ENCODE measurements around the gene AOPEP.

Gene AOPEP

DNA sequence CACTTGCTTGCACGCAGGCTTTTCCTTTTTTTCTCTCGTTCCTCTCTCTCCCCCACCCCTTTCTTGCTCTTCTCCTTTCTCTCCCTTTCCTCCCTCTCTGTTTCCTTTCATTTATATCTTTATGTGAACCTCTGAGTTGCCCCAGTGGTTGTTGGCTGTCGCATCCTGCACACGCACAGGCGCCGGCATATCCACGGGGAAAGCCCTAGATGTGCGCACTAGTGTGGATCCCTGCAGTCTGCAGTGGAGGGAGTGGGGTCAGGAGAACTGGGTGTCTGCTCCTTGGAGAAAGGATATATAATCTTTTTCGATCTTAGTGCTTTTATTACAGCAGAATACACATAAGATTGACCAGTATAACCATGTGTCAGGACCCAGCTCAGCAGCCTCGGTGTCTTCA, 367.5 kb downstream of the AOPEP start:
- no peak for DNase-seq (ENCODE audit: low read depth in 2 of 2)

- no peak for DNase-seq (ENCODE audit: low read depth in 2 of 2)
Measured at GRCh38 chr9:95095641-95096355, 369.3 kb downstream of the AOPEP start.

DNA sequence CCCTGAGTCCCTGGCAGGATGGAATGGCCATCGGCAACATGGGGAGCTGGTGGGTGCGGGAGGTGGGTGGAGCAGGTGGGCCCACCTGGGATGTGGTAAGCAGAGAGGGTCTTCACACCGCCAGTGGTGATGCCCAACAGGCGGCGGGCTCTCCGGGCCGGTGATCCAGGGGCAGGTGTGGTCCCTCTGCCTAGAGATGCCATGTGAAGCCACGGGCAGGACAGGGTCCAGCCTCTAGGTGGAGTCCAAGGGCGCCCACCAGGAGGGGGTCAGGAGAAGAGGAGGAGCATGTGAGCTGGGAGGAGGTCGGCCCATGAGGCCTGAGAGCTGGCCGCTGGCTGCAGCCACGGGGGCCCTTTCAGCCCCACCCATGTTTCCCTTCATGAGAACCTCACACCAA, 369.9 kb downstream of the AOPEP start:
- DNase-seq (ENCODE audit: low read depth in 2 of 2): no peak

DNA sequence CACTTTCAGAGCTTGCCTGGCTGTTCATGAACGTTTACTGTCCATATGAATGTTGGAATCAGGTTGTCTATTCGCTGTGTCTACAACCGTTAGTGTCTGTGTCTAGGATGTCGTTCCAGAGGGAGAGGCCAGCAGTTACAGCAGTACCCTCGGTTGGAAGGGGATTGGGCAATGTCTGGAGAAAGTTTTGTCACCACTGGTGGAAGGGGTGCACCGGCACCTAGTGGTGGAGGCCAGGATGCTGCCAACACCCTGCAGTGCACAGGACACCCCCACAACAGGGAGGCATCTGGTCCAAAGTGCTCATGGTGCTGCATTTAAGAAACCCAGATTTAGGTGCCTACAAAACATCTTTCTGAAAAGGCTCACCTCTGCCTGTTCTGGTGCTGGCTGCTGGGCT, 370.3 kb downstream of the AOPEP start:
- DNase-seq (ENCODE audit: low read depth in 2 of 2): no peak

GRCh38 chr9:95097279-95097678, 370.8 kb downstream of the AOPEP start:
- no peak for DNase-seq (ENCODE audit: low read depth in 2 of 2)

DNA sequence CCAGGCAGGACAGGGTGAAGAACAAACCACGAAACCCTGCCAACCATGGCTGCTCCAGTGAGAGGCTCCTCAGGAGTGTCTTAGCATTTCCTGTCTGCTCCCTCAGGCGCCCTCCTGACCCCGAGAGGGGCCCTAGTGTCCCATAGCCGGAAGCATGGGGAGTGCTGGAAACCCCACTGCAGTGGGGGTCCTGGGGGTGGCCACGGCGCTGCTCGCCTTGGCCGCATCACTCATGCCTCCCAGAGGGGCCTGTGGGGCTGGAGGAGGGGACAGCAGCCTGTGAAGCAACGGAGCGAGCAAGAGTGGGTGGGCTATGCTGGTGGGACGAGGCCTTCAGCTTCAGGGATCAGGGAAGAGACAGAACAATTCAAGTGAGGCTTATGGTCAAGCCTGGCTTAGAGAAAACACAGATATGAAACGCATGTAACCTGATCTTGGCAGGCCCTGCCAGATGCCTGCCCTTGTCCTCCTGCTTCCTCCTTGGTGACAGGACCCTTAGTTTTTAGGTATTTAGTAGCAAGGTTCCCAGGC, 372.0 kb downstream of the AOPEP start:
- DNase-seq (ENCODE audit: low read depth in 2 of 2): no peak

DNA sequence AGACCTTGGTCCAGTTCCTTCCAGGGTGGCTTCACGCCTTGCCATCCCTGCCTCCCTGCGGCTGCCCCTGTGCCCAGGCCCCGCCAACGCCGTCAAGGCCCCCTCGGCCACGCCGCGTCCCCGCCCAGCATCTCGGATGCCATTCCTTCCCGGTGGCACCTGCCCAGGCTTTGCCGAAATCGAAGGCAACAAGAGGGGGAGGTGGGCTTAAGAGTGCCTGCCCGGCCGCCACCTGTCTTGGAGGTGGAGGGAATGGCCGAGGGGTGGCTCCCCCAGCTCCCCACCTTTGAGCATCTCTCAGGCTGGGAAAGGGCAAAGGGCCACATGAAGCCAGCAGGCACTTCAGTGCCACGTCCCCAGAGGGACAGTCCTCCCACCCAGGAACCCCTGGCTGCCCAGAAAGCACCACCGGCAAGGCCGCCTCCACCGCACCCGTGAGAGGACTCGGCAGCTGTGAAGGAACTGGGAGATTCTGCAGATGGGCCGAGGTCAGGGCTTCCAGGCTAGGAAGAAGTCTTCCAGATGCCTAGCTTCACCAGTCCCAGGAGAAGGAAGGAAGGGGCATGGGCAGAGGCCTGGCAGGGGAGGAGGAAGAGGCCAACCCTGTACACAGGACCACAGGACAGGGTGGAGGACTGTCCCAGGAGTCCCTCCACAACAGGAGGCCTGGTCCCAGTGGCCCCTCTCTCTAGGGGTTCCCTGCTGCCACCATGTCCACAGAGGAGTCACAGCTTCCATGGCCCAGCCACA, 373.0 kb downstream of the AOPEP start:
- DNase-seq (ENCODE audit: low read depth in 2 of 2): no peak

GRCh38 chr9:95100071-95100627, 373.6 kb downstream of the AOPEP start:
- DNase-seq (ENCODE audit: low read depth in 2 of 2): no peak

- no peak for DNase-seq (ENCODE audit: low read depth in 2 of 2)
Measured at GRCh38 chr9:95101326-95101725, 374.8 kb downstream of the AOPEP start.

GRCh38 chr9:95102001-95102433, 375.5 kb downstream of the AOPEP start:
- DNase-seq (ENCODE audit: low read depth in 2 of 2): no peak

GRCh38 chr9:95102572-95102971, 376.1 kb downstream of the AOPEP start:
- DNase-seq (ENCODE audit: low read depth in 2 of 2): no peak

- no peak for DNase-seq (ENCODE audit: low read depth in 2 of 2)
Measured at GRCh38 chr9:95103281-95103771, 376.8 kb downstream of the AOPEP start.

GRCh38 chr9:95103871-95104580, 377.5 kb downstream of the AOPEP start:
- DNase-seq (ENCODE audit: low read depth in 2 of 2): no peak

DNA sequence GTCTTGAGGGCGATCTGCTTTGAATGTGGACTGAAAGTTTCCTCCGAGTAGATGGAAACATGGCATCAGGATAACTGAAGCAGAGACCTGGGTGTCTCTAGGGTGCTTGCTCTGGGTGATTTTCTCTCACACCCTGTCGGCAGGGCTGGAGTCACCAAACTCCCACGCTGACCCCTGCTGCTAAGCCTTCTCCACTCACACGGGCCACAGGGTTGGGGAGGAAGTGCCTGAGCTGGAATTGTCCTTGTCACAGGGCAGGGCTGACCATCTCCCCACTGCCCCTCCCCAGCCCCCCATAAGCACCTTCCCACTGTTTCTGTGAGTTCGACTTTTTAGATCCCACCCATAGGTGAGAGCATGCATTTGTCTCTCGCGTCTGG, 378.1 kb downstream of the AOPEP start:
- DNase-seq (ENCODE audit: low read depth in 2 of 2): no peak

- DNase-seq (ENCODE audit: low read depth in 2 of 2): no peak
Measured at GRCh38 chr9:95104980-95105379, 378.5 kb downstream of the AOPEP start.

- no peak for DNase-seq (ENCODE audit: low read depth in 2 of 2)
Measured at GRCh38 chr9:95105519-95106287, 379.2 kb downstream of the AOPEP start.

DNA sequence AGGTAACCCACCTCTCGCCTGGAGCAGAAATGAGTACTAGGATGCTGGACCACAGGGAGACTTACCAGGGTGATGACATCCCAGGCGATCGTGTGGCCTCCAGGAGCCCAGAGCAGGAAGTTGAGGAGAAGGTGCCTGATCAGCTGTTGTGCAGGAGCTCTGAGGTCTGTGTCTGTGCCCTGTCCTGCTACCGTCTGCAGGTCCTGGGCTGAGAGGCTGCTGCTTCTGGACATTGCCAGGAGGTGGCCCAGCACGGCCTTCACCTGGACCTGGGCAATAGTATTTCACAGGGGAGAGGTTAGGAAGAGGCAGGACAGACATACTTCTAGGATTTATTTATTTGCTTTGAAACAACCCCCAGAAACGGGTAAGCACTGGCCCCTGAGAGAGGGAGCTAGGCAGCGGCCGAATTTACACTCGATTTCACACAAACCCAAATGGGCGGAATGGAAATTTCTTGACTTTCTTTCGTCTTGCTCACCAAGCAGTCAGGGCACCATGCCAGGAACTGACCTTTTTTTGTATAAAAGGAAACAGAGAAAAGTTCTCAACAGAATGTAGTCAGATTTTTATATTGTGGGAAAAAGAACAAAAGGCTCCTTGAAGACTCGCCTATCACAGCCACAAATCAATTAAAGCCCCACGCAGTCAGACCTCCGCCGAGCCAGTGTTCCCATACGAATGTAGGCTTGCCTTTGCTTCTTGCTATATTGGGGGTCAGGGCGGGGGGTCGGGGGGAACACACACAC, 380.7 kb downstream of the AOPEP start:
- DNase-seq (ENCODE audit: low read depth in 2 of 2): no peak

DNA sequence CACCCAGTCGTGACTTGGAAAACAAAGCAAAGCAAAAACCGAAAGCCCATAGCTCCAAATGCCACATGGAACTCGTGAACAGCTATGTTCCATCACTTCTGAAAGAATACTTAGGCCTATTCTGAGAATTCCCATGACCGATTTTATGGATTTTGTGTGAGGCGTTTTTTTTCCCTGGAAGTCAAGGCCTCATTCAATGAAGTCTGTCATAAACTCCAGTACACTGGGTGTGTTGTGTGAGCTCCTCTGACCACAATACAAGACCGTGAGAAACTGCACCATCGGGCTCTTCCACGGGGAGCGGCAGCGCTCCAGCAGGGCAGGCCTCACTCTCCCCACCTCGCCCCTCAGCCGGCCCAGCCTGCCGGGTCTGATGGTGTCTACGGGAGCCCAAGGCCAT, 381.5 kb downstream of the AOPEP start:
- DNase-seq (ENCODE audit: low read depth in 2 of 2): no peak

DNA sequence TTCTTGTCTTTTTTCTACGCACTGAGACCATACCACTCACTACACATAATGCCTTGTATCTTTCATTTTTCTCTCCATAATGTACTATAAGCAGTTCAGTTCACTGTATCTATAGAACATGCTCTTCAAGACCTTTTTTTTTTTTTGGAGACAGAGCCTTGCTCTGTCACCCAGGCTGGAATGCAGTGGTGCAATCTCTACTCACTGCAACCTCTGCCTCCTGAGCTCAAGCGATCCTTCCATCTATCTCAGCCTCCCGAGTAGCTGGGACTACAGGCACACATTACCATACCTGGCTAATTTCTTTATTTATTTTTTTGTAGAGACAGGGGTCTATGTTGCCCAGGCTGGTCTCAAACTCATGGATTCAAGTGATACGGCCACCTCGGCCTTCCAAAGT, 382.3 kb downstream of the AOPEP start:
- no peak for DNase-seq (ENCODE audit: low read depth in 2 of 2)

DNA sequence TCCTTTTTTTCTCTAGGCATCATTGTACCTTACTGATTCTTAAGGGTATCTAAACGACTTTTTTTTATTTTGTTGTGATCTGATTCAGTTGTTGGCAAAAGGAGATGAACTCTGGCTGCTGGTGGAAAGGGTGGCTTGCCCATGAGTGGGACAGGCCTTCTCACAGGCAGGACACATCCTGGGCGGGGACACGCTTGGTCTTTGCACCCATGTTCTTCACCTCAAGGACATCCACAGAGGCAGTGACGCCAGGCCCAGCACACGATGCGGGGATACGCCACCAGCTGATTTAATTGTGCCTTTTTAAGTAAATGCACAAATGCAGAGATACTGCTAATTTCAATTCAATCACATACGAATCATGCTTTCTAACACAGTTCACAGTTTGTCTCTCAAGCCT, 383.0 kb downstream of the AOPEP start:
- DNase-seq (ENCODE audit: low read depth in 2 of 2): no peak
